CD4-positive, alpha-beta T cell (primary cell): ENCODE measurements around the gene PTX4. TPM values are rescaled to one million over a fixed set of nuclear protein-coding genes. Genes with fewer than 3 reads are reported as not detected.

Source experiments
- ATAC-seq: fragments of 200-7000 bp; cut with Tn5 transposase; one replicate; pipeline ENCODE4 v1.10.0; 2022; ENCODE audit warnings: mild to moderate bottlenecking; ENCODE audit not compliant: poor library complexity
- CTCF ChIA-PET: fragments of 350-600 bp; sonication (Branson Sonifier 250); formaldehyde crosslinking; loops from one replicate; lab custom pipeline; 2021; ENCODE audit warnings: antibody characterized with exemption, inconsistent platforms; lab: Charles Lee
- POLR2A ChIA-PET: fragments of 350-600 bp; sonication (Branson Sonifier 250); formaldehyde crosslinking; loops from one replicate; lab custom pipeline; 2021; ENCODE audit warnings: antibody characterized with exemption, inconsistent platforms; lab: Charles Lee
- DNase-seq, 14 experiments: peaks; one replicate each; pipeline ENCODE4 v3.0.0-alpha.2; 2013 to 2020; ENCODE audit warnings: mixed read lengths in 2 of 14
- H3K27ac ChIP-seq, 2 donors: one replicate each; pipeline versions ENCODE4 v1.5.1 to v1.7.0; 2013; ENCODE audit warnings: low read length in 2 of 2, low read depth in 1 of 2, mild to moderate bottlenecking in 1 of 2
- H3K27me3 ChIP-seq, 2 experiments: 1 replicate in 1 of 2; 2 replicates in 1 of 2; pipeline versions ENCODE4 v1.6.1 to v1.7.0; 2013; ENCODE audit warnings: low read length in 2 of 2, control low read depth in 1 of 2, mild to moderate bottlenecking in 1 of 2, moderate library complexity in 1 of 2; ENCODE audit not compliant: insufficient read depth in 2 of 2, control insufficient read depth in 1 of 2
- H3K36me3 ChIP-seq: one replicate; pipeline ENCODE4 v1.6.1; 2013; ENCODE audit warnings: low read length, control low read depth; ENCODE audit not compliant: insufficient read depth
- H3K4me1 ChIP-seq: one replicate; pipeline ENCODE4 v1.6.1; 2013; ENCODE audit warnings: low read length, control low read depth; ENCODE audit not compliant: insufficient read depth
- H3K4me3 ChIP-seq: one replicate; pipeline ENCODE4 v1.5.1; 2013; ENCODE audit warnings: mild to moderate bottlenecking, low read length, moderate library complexity
- H3K9me3 ChIP-seq, 2 experiments: 1 replicate in 1 of 2; 2 replicates in 1 of 2; pipeline versions ENCODE4 v1.6.1 to v1.7.0; 2013; ENCODE audit warnings: low read length in 2 of 2, mild to moderate bottlenecking in 2 of 2, control low read depth in 1 of 2, moderate library complexity in 1 of 2; ENCODE audit not compliant: control insufficient read depth in 1 of 2, insufficient read depth in 1 of 2
- H3K27ac Mint-ChIP-seq: one replicate; pipeline ENCODE4 v1.8.0; 2020; ENCODE audit warnings: mixed read lengths
- H3K27me3 Mint-ChIP-seq: one replicate; pipeline ENCODE4 v1.8.0; 2021; ENCODE audit warnings: mixed read lengths
- H3K36me3 Mint-ChIP-seq: one replicate; pipeline ENCODE4 v1.8.0; 2021; ENCODE audit warnings: low read depth, mixed read lengths
- H3K4me1 Mint-ChIP-seq: one replicate; pipeline ENCODE4 v1.8.0; 2021; ENCODE audit warnings: low read depth, mixed read lengths
- H3K4me3 Mint-ChIP-seq: one replicate; pipeline ENCODE4 v1.8.0; 2020; ENCODE audit warnings: mild to moderate bottlenecking, mixed read lengths
- H3K9me3 Mint-ChIP-seq: one replicate; pipeline ENCODE4 v1.8.0; 2020; ENCODE audit warnings: mixed read lengths
- intact Hi-C, 2 experiments: fragments of 100-400 bp; cut with DNase I in 1 of 2; cut with micrococcal nuclease in 1 of 2; formaldehyde crosslinking; loops; one replicate each; pipeline versions ENCODE4 v1.15.1 to v1.9.0; 2023 to 2025; cut with DNase I, micrococcal nuclease
- total RNA-seq, 174 experiments: library from RNA in 2 of 174; stranded (reverse) in 2 of 174; gene quantifications; one replicate each; pipeline ENCODE4 v1.2.3 and lab custom pipeline; 2021 to 2026
- TF ChIP-seq, protein P1 (sequence below): fragments of 200-600 bp; IDR thresholded peaks from one replicate; pipeline ENCODE4 v1.8.0; 2022; ENCODE audit warnings: antibody characterized with exemption, mild to moderate bottlenecking

The PTX4 gene
- total RNA-seq, 2 experiments from 2014 or later = not detected

DNA sequence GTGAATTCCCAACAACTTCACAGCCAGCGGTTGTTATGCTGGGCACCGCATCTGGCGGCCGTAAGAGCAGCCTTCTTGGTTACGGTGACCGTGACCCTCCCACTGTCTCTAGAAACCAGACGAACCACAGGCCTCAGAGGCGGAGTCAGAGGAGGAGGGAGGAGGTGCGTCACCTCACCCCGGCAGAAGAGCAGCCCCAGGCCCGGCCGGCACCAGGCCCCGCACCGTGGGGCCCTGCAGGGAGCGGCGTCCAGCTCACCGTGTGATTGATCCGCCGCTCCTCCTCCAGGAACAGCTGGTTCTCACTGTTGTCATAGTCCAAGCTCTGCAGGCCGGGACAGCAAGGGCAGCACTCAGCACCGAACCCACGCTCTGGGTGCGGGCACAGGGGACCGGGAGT lies 27.6 kb downstream of the PTX4 start:
- ChIA-PET CTCF (no interaction called here), POLR2A (no interaction called here)
- no peak overlapping the region for H3K27ac ChIP-seq
- no peak for DNase-seq
- H3K4me1 Mint-ChIP-seq = no peaks in the 10 kb centered on the region
- TF ChIP-seq, protein P1, sequence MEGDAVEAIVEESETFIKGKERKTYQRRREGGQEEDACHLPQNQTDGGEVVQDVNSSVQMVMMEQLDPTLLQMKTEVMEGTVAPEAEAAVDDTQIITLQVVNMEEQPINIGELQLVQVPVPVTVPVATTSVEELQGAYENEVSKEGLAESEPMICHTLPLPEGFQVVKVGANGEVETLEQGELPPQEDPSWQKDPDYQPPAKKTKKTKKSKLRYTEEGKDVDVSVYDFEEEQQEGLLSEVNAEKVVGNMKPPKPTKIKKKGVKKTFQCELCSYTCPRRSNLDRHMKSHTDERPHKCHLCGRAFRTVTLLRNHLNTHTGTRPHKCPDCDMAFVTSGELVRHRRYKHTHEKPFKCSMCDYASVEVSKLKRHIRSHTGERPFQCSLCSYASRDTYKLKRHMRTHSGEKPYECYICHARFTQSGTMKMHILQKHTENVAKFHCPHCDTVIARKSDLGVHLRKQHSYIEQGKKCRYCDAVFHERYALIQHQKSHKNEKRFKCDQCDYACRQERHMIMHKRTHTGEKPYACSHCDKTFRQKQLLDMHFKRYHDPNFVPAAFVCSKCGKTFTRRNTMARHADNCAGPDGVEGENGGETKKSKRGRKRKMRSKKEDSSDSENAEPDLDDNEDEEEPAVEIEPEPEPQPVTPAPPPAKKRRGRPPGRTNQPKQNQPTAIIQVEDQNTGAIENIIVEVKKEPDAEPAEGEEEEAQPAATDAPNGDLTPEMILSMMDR = no peak
- no peak overlapping the region for H3K27ac Mint-ChIP-seq
- intact Hi-C loops = no loop called here
- H3K27me3 ChIP-seq = no peaks in the 10 kb centered on the region
- peaks cover 28% of the 10 kb centered on the region for H3K36me3 Mint-ChIP-seq
- no peak overlapping the region for H3K4me3 ChIP-seq
- no peak for ATAC-seq
- no peak overlapping the region for H3K4me3 Mint-ChIP-seq
- H3K9me3 ChIP-seq = no peaks in the 10 kb centered on the region
- H3K9me3 Mint-ChIP-seq = no peaks in the 10 kb centered on the region
- peaks cover 46% of the 10 kb centered on the region for H3K36me3 ChIP-seq
- no peaks in the 10 kb centered on the region for H3K27me3 Mint-ChIP-seq
- H3K4me1 ChIP-seq = no peaks in the 10 kb centered on the region

DNA sequence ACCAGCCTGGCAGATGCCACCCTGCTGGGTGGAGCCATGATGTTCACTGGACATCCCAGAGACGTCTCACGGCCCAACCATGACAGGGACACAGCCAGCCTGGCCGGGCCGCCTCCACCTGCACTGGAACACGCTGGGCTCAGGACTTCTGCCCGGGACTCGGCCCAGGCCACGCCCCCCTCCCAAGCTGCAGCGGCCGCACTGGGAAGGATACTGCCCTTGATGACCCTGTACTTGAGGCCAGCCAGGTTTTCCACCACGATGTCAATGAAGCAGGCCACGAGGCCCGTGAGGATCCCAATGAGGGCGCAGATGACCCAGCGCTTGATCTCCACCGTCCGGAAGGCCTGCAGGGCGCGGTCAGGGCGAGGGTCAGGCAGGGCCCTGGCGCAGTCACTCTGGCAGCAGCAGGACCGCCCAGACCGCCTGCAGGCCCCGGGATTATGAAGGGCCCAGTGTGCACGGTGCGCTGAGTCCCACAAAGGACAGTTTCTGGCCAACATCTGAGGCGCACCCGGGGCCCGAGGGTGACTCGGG lies 28.1 kb downstream of the PTX4 start:
- Mint-ChIP-seq H3K36me3 (peaks cover 28% of the 10 kb centered on the region), H3K27ac (no peak overlapping the region), H3K9me3 (no peaks in the 10 kb centered on the region), H3K27me3 (no peaks in the 10 kb centered on the region), H3K4me3 (no peak overlapping the region), H3K4me1 (no peaks in the 10 kb centered on the region)
- Histone ChIP-seq H3K36me3 (peaks cover 50% of the 10 kb centered on the region), H3K4me3 (no peak overlapping the region), H3K4me1 (no peaks in the 10 kb centered on the region), H3K27me3 (no peaks in the 10 kb centered on the region), H3K27ac (no peak overlapping the region), H3K9me3 (no peaks in the 10 kb centered on the region)
- ATAC-seq (no peak), DNase-seq (no peak)
- intact Hi-C loops = no loop called here
- CTCF ChIA-PET = no interaction called here
- POLR2A ChIA-PET = no interaction called here
- TF ChIP-seq, protein P1 = no peak

DNA sequence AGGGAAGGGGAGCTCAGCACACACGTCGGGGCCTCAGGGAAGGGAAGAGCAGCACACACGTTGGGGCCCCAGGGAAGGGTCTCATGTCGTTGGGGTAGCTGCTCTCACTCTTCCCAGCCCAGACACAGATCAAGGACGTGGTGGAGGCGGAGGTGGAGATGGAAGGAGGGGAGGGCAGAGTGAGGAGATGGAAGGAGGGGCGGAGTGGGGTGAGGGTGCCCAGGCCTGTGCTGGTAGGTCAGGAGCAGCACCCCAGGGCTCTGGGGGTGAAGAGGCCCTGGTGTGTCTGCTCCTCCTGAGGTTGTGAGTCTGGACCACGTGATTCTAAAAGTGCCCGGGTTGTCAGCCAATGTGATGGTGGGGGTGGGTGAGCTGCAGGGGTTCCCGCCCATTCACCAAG lies 28.8 kb downstream of the PTX4 start:
- no peaks in the 10 kb centered on the region for H3K4me1 Mint-ChIP-seq
- no peak overlapping the region for H3K27ac Mint-ChIP-seq
- POLR2A ChIA-PET = no interaction called here
- no peak overlapping the region for H3K4me3 Mint-ChIP-seq
- CTCF ChIA-PET = no interaction called here
- H3K27me3 Mint-ChIP-seq = no peaks in the 10 kb centered on the region
- H3K36me3 Mint-ChIP-seq = peaks cover 28% of the 10 kb centered on the region
- no peak for ATAC-seq
- H3K9me3 ChIP-seq = no peaks in the 10 kb centered on the region
- TF ChIP-seq, protein P1 = no peak
- DNase-seq = no peak
- no peak overlapping the region for H3K4me3 ChIP-seq
- peaks cover 57% of the 10 kb centered on the region for H3K36me3 ChIP-seq
- no peaks in the 10 kb centered on the region for H3K27me3 ChIP-seq
- H3K9me3 Mint-ChIP-seq = no peaks in the 10 kb centered on the region
- H3K4me1 ChIP-seq = no peaks in the 10 kb centered on the region
- intact Hi-C loops = no loop called here
- H3K27ac ChIP-seq = no peak overlapping the region
